IMR-90 (cell line): ENCODE measurements around the gene RCAN2. TPM values are rescaled to one million over a fixed set of nuclear protein-coding genes. Genes with fewer than 3 reads are reported as not detected.

ENCODE experiments used
- ATAC-seq: fragments of 200-7000 bp; cut with Tn5 transposase; 2 replicates; pipeline ENCODE4 v1.9.1; 2020; ENCODE audit warnings: low read depth, mild to moderate bottlenecking, moderate library complexity
- BruUV-seq: library from RNA; stranded (reverse); fragments of 400-500 nt; replicated peaks from 2 replicates; lab custom pipeline; 2021; lab: Mats Ljungman, UMichigan
- CTCF ChIA-PET: fragments of 300-600 bp; formaldehyde crosslinking; extraction: SDS; loops from one replicate; lab custom pipeline; 2021; ENCODE audit warnings: antibody characterized with exemption; lab: Yijun Ruan, JAX
- POLR2A ChIA-PET: fragments of 300-600 bp; sonication (Branson Sonifier 250); formaldehyde crosslinking; loops from one replicate; lab custom pipeline; 2022; ENCODE audit warnings: antibody characterized with exemption; ENCODE audit not compliant: unreplicated experiment; lab: Charles Lee
- DNase-seq: peaks from one replicate; pipeline ENCODE4 v3.0.0; 2013
- H2AFZ ChIP-seq: replicated peaks from 2 replicates; pipeline ENCODE3; 2013; ENCODE audit warnings: low read length, mild to moderate bottlenecking; ENCODE audit not compliant: poor library complexity
- H2AK5ac ChIP-seq: 2 replicates; pipeline ENCODE4 v1.6.1; 2013; ENCODE audit warnings: low read depth, low read length, inconsistent platforms
- H2AK9ac ChIP-seq: replicated peaks from 2 replicates; pipeline ENCODE3; 2013; ENCODE audit warnings: mild to moderate bottlenecking, low read depth, low read length, moderate library complexity; ENCODE audit not compliant: poor library complexity
- H2BK120ac ChIP-seq: 2 replicates; pipeline ENCODE4 v1.6.1; 2013; ENCODE audit warnings: low read depth, low read length, inconsistent platforms
- H2BK15ac ChIP-seq: 3 replicates; pipeline ENCODE4 v1.6.1; 2013; ENCODE audit warnings: low read depth, low read length, inconsistent platforms
- H2BK20ac ChIP-seq: 2 replicates; pipeline ENCODE4 v1.6.1; 2013; ENCODE audit warnings: low read depth, mild to moderate bottlenecking, inconsistent platforms, low read length, moderate library complexity
- H2BK5ac ChIP-seq: 2 replicates; pipeline ENCODE4 v1.6.1; 2013; ENCODE audit warnings: mild to moderate bottlenecking, low read depth, low read length, inconsistent platforms; ENCODE audit not compliant: poor library complexity, severe bottlenecking
- H3K14ac ChIP-seq: replicated peaks from 2 replicates; pipeline ENCODE4 v1.6.1; 2013; ENCODE audit warnings: low read depth, low read length, inconsistent platforms
- H3K18ac ChIP-seq: 2 replicates; pipeline ENCODE4 v1.6.1; 2013; ENCODE audit warnings: low read depth, low read length, control low read depth
- H3K23ac ChIP-seq: 2 replicates; pipeline ENCODE4 v1.6.1; 2013; ENCODE audit warnings: low read depth, low read length, inconsistent platforms
- H3K27ac ChIP-seq: 2 replicates; pipeline ENCODE4 v1.5.1; 2013; ENCODE audit warnings: mild to moderate bottlenecking, control low read depth, low read length; ENCODE audit not compliant: insufficient read depth
- H3K27me3 ChIP-seq: 2 replicates; pipeline ENCODE4 v1.6.1; 2013; ENCODE audit warnings: low read length; ENCODE audit not compliant: control insufficient read depth, insufficient read depth
- H3K36me3 ChIP-seq: 2 replicates; pipeline ENCODE4 v1.6.1; 2013; ENCODE audit warnings: low read length, mixed read lengths; ENCODE audit not compliant: control insufficient read depth, insufficient read depth
- H3K4ac ChIP-seq: 2 replicates; pipeline ENCODE4 v1.6.1; 2013; ENCODE audit warnings: low read depth, low read length, inconsistent platforms
- H3K4me1 ChIP-seq: 2 replicates; pipeline ENCODE4 v1.6.1; 2013; ENCODE audit warnings: low read length, mixed read lengths; ENCODE audit not compliant: control insufficient read depth, insufficient read depth
- H3K4me2 ChIP-seq: 2 replicates; pipeline ENCODE4 v1.6.1; 2013; ENCODE audit warnings: low read depth, mild to moderate bottlenecking, control low read depth, low read length, moderate library complexity
- H3K4me3 ChIP-seq: 2 replicates; pipeline ENCODE4 v1.5.1; 2013; ENCODE audit warnings: low read depth, mild to moderate bottlenecking, control low read depth, low read length, moderate library complexity; ENCODE audit not compliant: insufficient read depth
- H3K56ac ChIP-seq: 2 replicates; pipeline ENCODE4 v1.6.1; 2013; ENCODE audit warnings: low read length, inconsistent platforms; ENCODE audit not compliant: insufficient read depth; ENCODE audit errors: extremely low read depth
- H3K79me1 ChIP-seq, 2 experiments: 2 replicates each; pipeline ENCODE4 v1.6.1; 2013; ENCODE audit warnings: low read length in 2 of 2, inconsistent platforms in 1 of 2, low read depth in 1 of 2
- H3K9ac ChIP-seq: 2 replicates; pipeline ENCODE4 v1.6.1; 2013; ENCODE audit warnings: low read depth, low read length, control low read depth
- H3K9me1 ChIP-seq: 2 replicates; pipeline ENCODE4 v1.6.1; 2013; ENCODE audit warnings: low read length, inconsistent platforms; ENCODE audit not compliant: insufficient read depth
- H3K9me3 ChIP-seq: 2 replicates; pipeline ENCODE4 v1.6.1; 2013; ENCODE audit warnings: low read length; ENCODE audit not compliant: control insufficient read depth, insufficient read depth
- H4K20me1 ChIP-seq: 2 replicates; pipeline ENCODE4 v1.6.1; 2013; ENCODE audit warnings: low read length, inconsistent platforms; ENCODE audit not compliant: insufficient read depth
- H4K5ac ChIP-seq: 2 replicates; pipeline ENCODE4 v1.6.1; 2013; ENCODE audit warnings: mild to moderate bottlenecking, low read depth, low read length, control low read depth
- H4K8ac ChIP-seq, 2 experiments: 2 replicates each; pipeline ENCODE4 v1.6.1; 2013; ENCODE audit warnings: low read depth in 2 of 2, low read length in 2 of 2, control low read depth in 1 of 2, inconsistent platforms in 1 of 2
- H4K91ac ChIP-seq: 2 replicates; pipeline ENCODE4 v1.6.1; 2013; ENCODE audit warnings: low read depth, low read length, inconsistent platforms; ENCODE audit not compliant: insufficient read depth
- BHLHE40 ChIP-seq: fragments of 150-350 bp; IDR thresholded peaks from 2 replicates; pipeline ENCODE4 v1.6.1; 2016; ENCODE audit warnings: mild to moderate bottlenecking, low read depth, low read length
- CEBPB ChIP-seq: IDR thresholded peaks from 2 replicates; pipeline ENCODE4 v1.6.1; 2012; ENCODE audit warnings: low read depth, low read length, improper control_type of control experiment
- CHD1 ChIP-seq: IDR thresholded peaks from 2 replicates; pipeline ENCODE4 v1.6.1; 2012; ENCODE audit warnings: low read depth, low read length, improper control_type of control experiment
- FOS ChIP-seq: fragments of 150-350 bp; IDR thresholded peaks from 2 replicates; pipeline ENCODE4 v1.6.1; 2016; ENCODE audit warnings: low read depth, low read length
- MAFK ChIP-seq: IDR thresholded peaks from 2 replicates; pipeline ENCODE4 v1.6.1; 2012; ENCODE audit warnings: low read depth, low read length, improper control_type of control experiment
- MAZ ChIP-seq: IDR thresholded peaks from 2 replicates; pipeline ENCODE4 v1.6.1; 2012; ENCODE audit warnings: low read depth, mild to moderate bottlenecking, low read length, improper control_type of control experiment, moderate library complexity, borderline replicate concordance
- MXI1 ChIP-seq: IDR thresholded peaks from 2 replicates; pipeline ENCODE4 v1.6.1; 2012; ENCODE audit warnings: low read depth, mild to moderate bottlenecking, low read length, moderate library complexity, borderline replicate concordance
- NFE2L2 ChIP-seq: fragments of 150-350 bp; IDR thresholded peaks from 2 replicates; pipeline ENCODE4 v1.6.1; 2016; ENCODE audit warnings: low read depth, mild to moderate bottlenecking, low read length
- POLR2A ChIP-seq: IDR thresholded peaks from 2 replicates; pipeline ENCODE4 v1.6.1; 2012; ENCODE audit warnings: mild to moderate bottlenecking, low read depth, low read length
- RAD21 ChIP-seq: IDR thresholded peaks from 2 replicates; pipeline ENCODE4 v1.6.1; 2012; ENCODE audit warnings: low read length, improper control_type of control experiment
- RCOR1 ChIP-seq: IDR thresholded peaks from 2 replicates; pipeline ENCODE4 v1.6.1; 2012; ENCODE audit warnings: mild to moderate bottlenecking, low read length, improper control_type of control experiment; ENCODE audit not compliant: insufficient replicate concordance
- RFX5 ChIP-seq: IDR thresholded peaks from 2 replicates; pipeline ENCODE4 v1.8.0; 2012; ENCODE audit warnings: low read depth, mild to moderate bottlenecking, low read length, moderate library complexity
- SMC3 ChIP-seq: fragments of 150-350 bp; IDR thresholded peaks from 2 replicates; pipeline ENCODE4 v1.6.1; 2016; ENCODE audit warnings: low read depth, mild to moderate bottlenecking, antibody characterized with exemption, low read length, moderate library complexity
- WGBS, 2 experiments: methylation state at CpG; one replicate each; pipeline versions ENCODE4 v1.1.5 to v1.1.7; 2013; ENCODE audit warnings: missing lambda C conversion rate in 2 of 2; ENCODE audit not compliant: insufficient read length in 1 of 2; ENCODE audit errors: extremely low coverage in 2 of 2; 5-methylcytosine and 5-hydroxymethylcytosine counted together
- dilution Hi-C: fragments of 300-500 bp; cut with HindIII; formaldehyde crosslinking; loops from one replicate; pipeline ENCODE4 v1.14.3; 2018; ENCODE audit warnings: low sequenced_read_pairs; ENCODE audit not compliant: unreplicated experiment
- in situ Hi-C: fragments of 300-500 bp; cut with MboI; formaldehyde crosslinking; loops from 3 replicates; pipeline ENCODE4 v1.14.3; 2019; ENCODE audit warnings: low sequenced_read_pairs, inconsistent platforms, mixed read lengths
- intact Hi-C: fragments of 100-400 bp; cut with micrococcal nuclease; formaldehyde crosslinking; loops from 2 replicates; pipeline ENCODE4 v1.10.0; 2022
- polyA plus RNA-seq, 3 experiments: library from polyadenylated mRNA; depleted of rRNA; stranded (reverse); fragments of >200 nt; gene quantifications; 2 replicates each; pipeline ENCODE4 v1.2.3, GENCODE V29; 2012; ENCODE audit warnings: low replicate concordance in 1 of 3
- total RNA-seq: library from RNA; depleted of rRNA; stranded (reverse); fragments of >200 nt; gene quantifications from 2 replicates; pipeline ENCODE4 v1.2.3, GENCODE V29; 2012
- TF ChIP-seq, protein P1 (sequence below): fragments of 150-350 bp; IDR thresholded peaks from 2 replicates; pipeline ENCODE4 v1.6.1; 2017; ENCODE audit warnings: mild to moderate bottlenecking, antibody characterized with exemption, low read length, low read depth
- TF ChIP-seq, protein P2 (sequence below): fragments of 150-350 bp; IDR thresholded peaks from 2 replicates; pipeline ENCODE4 v1.6.1; 2016; ENCODE audit warnings: low read depth, mild to moderate bottlenecking, low read length, moderate library complexity, borderline replicate concordance
- TF ChIP-seq, protein P3 (sequence below): conservative IDR thresholded peaks from 2 replicates; pipeline ENCODE4 v1.5.1; 2012; ENCODE audit warnings: mild to moderate bottlenecking, low read depth, low read length, improper control_type of control experiment

Gene RCAN2
- total and polyA plus RNA-seq, 2 of the 4 experiments (the other 2 are of a cell fraction), result 1.3 to 1.8 TPM

DNA sequence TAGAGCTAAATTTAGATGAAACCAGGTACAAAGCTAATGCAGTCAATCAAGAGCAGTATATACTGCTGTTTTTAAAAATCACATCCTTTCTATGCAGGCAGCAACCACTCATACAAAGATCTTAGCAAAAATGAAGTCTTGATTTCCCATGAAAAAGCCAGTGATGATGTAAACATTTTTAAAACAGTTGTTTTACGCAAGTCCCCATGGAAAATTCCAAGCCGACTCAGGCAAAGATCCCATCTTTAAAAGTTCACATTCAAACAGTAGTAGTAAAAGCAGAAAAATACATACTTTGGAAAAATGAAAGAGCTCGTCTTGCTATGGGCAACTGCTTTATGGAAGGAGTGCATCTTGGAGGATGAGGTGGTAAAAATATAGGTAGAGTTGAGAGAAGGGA is 84.0 kb downstream of the RCAN2 start:
- Histone ChIP-seq H3K56ac (no peak overlapping the region), H3K4ac (no peak overlapping the region), H2BK5ac (no peak overlapping the region), H4K5ac (no peak overlapping the region), H3K14ac (no peak overlapping the region), H2AFZ (no peak overlapping the region), H3K36me3 (no peaks in the 10 kb centered on the region), H3K9ac (no peak overlapping the region), H3K18ac (no peak overlapping the region), H3K9me1 (no peaks in the 10 kb centered on the region), H4K91ac (no peak overlapping the region), H4K20me1 (no peaks in the 10 kb centered on the region), H3K4me3 (no peak overlapping the region), H3K79me1 (no peaks in the 10 kb centered on the region), H3K4me1 (peaks cover 2% of the 10 kb centered on the region; the same call in 1 of the 2 replicates), H2BK15ac (no peak overlapping the region), H2BK20ac (no peak overlapping the region), H3K27me3 (peaks cover 4% of the 10 kb centered on the region; the same call in 1 of the 2 replicates), H2AK9ac (no peak overlapping the region), H3K9me3 (no peaks in the 10 kb centered on the region), H2BK120ac (no peak overlapping the region), H2AK5ac (no peak overlapping the region), H3K27ac (no peak overlapping the region), H4K8ac (no peak overlapping the region), H3K23ac (no peak overlapping the region), H3K4me2 (no peak overlapping the region)
- no TSS peak for BruUV-seq
- no peak for ATAC-seq
- intact Hi-C loops, result no loop called here
- ChIA-PET CTCF (no interaction called here), POLR2A (no interaction called here)
- DNase-seq, result no peak
- dilution Hi-C loops, result no loop called here
- WGBS, 2 experiments, result no CpG with 5 or more reads among the region's 3 CpGs
- in situ Hi-C loops, result loop anchor here (10.0 to 25.0 kb wide), 2 partner anchors 312 to 380 kb away; partner anchors contain the start of gene MEP1A
- TF ChIP-seq POLR2A, result no peak
- no peak for TF ChIP-seq CEBPB
- no peak for TF ChIP-seq MAFK
- TF ChIP-seq FOS, result no peak
- no peak for TF ChIP-seq CHD1
- no peak for TF ChIP-seq MXI1
- TF ChIP-seq SMC3, result no peak
- TF ChIP-seq, protein P1, sequence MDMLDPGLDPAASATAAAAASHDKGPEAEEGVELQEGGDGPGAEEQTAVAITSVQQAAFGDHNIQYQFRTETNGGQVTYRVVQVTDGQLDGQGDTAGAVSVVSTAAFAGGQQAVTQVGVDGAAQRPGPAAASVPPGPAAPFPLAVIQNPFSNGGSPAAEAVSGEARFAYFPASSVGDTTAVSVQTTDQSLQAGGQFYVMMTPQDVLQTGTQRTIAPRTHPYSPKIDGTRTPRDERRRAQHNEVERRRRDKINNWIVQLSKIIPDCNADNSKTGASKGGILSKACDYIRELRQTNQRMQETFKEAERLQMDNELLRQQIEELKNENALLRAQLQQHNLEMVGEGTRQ, result no peak
- TF ChIP-seq BHLHE40, result no peak
- TF ChIP-seq, protein P2, sequence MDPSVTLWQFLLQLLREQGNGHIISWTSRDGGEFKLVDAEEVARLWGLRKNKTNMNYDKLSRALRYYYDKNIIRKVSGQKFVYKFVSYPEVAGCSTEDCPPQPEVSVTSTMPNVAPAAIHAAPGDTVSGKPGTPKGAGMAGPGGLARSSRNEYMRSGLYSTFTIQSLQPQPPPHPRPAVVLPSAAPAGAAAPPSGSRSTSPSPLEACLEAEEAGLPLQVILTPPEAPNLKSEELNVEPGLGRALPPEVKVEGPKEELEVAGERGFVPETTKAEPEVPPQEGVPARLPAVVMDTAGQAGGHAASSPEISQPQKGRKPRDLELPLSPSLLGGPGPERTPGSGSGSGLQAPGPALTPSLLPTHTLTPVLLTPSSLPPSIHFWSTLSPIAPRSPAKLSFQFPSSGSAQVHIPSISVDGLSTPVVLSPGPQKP, result no peak
- TF ChIP-seq NFE2L2, result no peak
- TF ChIP-seq RAD21, result no peak
- TF ChIP-seq, protein P3, sequence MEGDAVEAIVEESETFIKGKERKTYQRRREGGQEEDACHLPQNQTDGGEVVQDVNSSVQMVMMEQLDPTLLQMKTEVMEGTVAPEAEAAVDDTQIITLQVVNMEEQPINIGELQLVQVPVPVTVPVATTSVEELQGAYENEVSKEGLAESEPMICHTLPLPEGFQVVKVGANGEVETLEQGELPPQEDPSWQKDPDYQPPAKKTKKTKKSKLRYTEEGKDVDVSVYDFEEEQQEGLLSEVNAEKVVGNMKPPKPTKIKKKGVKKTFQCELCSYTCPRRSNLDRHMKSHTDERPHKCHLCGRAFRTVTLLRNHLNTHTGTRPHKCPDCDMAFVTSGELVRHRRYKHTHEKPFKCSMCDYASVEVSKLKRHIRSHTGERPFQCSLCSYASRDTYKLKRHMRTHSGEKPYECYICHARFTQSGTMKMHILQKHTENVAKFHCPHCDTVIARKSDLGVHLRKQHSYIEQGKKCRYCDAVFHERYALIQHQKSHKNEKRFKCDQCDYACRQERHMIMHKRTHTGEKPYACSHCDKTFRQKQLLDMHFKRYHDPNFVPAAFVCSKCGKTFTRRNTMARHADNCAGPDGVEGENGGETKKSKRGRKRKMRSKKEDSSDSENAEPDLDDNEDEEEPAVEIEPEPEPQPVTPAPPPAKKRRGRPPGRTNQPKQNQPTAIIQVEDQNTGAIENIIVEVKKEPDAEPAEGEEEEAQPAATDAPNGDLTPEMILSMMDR, result no peak
- TF ChIP-seq RCOR1, result no peak
- TF ChIP-seq RFX5, result no peak
- TF ChIP-seq MAZ, result no peak
